GM21576 (cell line): ENCODE measurements around the gene PRR20E.
"Not testable (repeated sequence)": the region's sequence is repeated elsewhere in the genome, so short reads cannot be mapped to it uniquely, and the experiment has no call there.

Experiments used
- ATAC-seq: cut with Tn5 transposase; IDR thresholded peaks from one replicate; pipeline ENCODE4 v1.9.1; 2021; ENCODE audit warnings: mild to moderate bottlenecking, moderate library complexity; ENCODE audit not compliant: unreplicated experiment

PRR20E gene

GRCh38 chr13:57166897-57167296 is at the start of gene PRR20E:
TSS of gene PRR20E (plus strand) at chr13:57167197. CDS start at chr13:57167584, 387 bp downstream.
- not testable (repeated sequence) for ATAC-seq

- ATAC-seq, result no peak
Observed at GRCh38 chr13:57123681-57124080, 43.3 kb upstream of the PRR20E start.

GRCh38 chr13:57128909-57129308 is 38.1 kb upstream of the PRR20E start:
- no peak for ATAC-seq

GRCh38 chr13:57136093-57136492 is 30.9 kb upstream of the PRR20E start:
- no peak for ATAC-seq

GRCh38 chr13:57137585-57137984 is 29.4 kb upstream of the PRR20E start:
- ATAC-seq, result no peak

GRCh38 chr13:57138988-57139387 is 28.0 kb upstream of the PRR20E start:
- ATAC-seq, result no peak

- ATAC-seq, result not testable (repeated sequence)
Observed at GRCh38 chr13:57139781-57140180, 27.2 kb upstream of the PRR20E start.

- ATAC-seq, result not testable (repeated sequence)
Observed at GRCh38 chr13:57140235-57140968, 26.6 kb upstream of the PRR20E start, which contains the start of gene PRR20A. TSS of gene PRR20A (plus strand) at chr13:57140918. CDS start at chr13:57141305, 387 bp downstream.

GRCh38 chr13:57147188-57147587 is 19.8 kb upstream of the PRR20E start, which contains the start of gene PRR20B:
TSS of gene PRR20B (plus strand) at chr13:57147488. CDS start at chr13:57147875, 387 bp downstream.
- ATAC-seq, result not testable (repeated sequence)

- not testable (repeated sequence) for ATAC-seq
Observed at GRCh38 chr13:57148106-57148505, 18.9 kb upstream of the PRR20E start.

- not testable (repeated sequence) for ATAC-seq
Observed at GRCh38 chr13:57153761-57154160, 13.2 kb upstream of the PRR20E start, which contains the start of gene PRR20C. TSS of gene PRR20C (plus strand) at chr13:57154061. CDS start at chr13:57154448, 387 bp downstream.

- not testable (repeated sequence) for ATAC-seq
Observed at GRCh38 chr13:57160332-57160731, 6.7 kb upstream of the PRR20E start, which contains the start of gene PRR20D. TSS of gene PRR20D (plus strand) at chr13:57160632. CDS start at chr13:57161019, 387 bp downstream.

- no peak for ATAC-seq
Observed at GRCh38 chr13:57191667-57192066, 24.7 kb downstream of the PRR20E start.

- ATAC-seq, result no peak
Observed at GRCh38 chr13:57212989-57213388, 46.0 kb downstream of the PRR20E start.
